H1 (cell line): ENCODE data around the gene MPPED2. TPM values are rescaled to one million over a fixed set of nuclear protein-coding genes. Genes with fewer than 3 reads are reported as not detected.
A peak's percentile ranks its signal among the peaks of the same experiment; 100 is the strongest.

Source experiments
- CTCF ChIA-PET: fragments of 300-600 bp; sonication (Branson Sonifier 250); formaldehyde crosslinking; loops from one replicate; lab custom pipeline; 2021; ENCODE audit not compliant: partially characterized antibody; lab: Charles Lee
- POLR2A ChIA-PET: fragments of 300-600 bp; sonication (Branson Sonifier 250); formaldehyde crosslinking; loops from one replicate; lab custom pipeline; 2021; ENCODE audit warnings: inconsistent platforms; ENCODE audit not compliant: partially characterized antibody; lab: Charles Lee
- DNase-seq, 2 experiments: peaks; one replicate each; pipeline versions ENCODE4 v3.0.0 to v3.0.0-alpha.2; 2010 to 2022; ENCODE audit warnings: low spot score in 2 of 2, low read depth in 1 of 2, mixed read lengths in 1 of 2
- FAIRE-seq: peaks from 2 replicates; lab custom pipeline; 2011; peaks lifted over from hg19 to GRCh38; lab: Jason Lieb, UNC
- H2AFZ ChIP-seq: 2 replicates; pipeline ENCODE4 v1.8.1; 2012; ENCODE audit warnings: low read length, inconsistent platforms
- H2AK5ac ChIP-seq: 2 replicates; pipeline ENCODE4 v1.6.1; 2013; ENCODE audit warnings: low read depth, low read length
- H2BK120ac ChIP-seq: replicated peaks from 2 replicates; pipeline ENCODE3; 2013; ENCODE audit warnings: low read depth, low read length, inconsistent platforms
- H2BK12ac ChIP-seq: 2 replicates; pipeline ENCODE4 v1.6.1; 2013; ENCODE audit warnings: low read depth, low read length
- H2BK15ac ChIP-seq: 2 replicates; pipeline ENCODE4 v1.6.1; 2013; ENCODE audit warnings: low read length
- H2BK20ac ChIP-seq: 2 replicates; pipeline ENCODE4 v1.6.1; 2013; ENCODE audit warnings: low read length
- H2BK5ac ChIP-seq: 2 replicates; pipeline ENCODE4 v1.6.1; 2013; ENCODE audit warnings: low read depth, low read length
- H3K14ac ChIP-seq: 2 replicates; pipeline ENCODE4 v1.6.1; 2013; ENCODE audit warnings: inconsistent platforms; ENCODE audit not compliant: insufficient read length
- H3K18ac ChIP-seq: 2 replicates; pipeline ENCODE4 v1.6.1; 2013; ENCODE audit warnings: low read length; ENCODE audit errors: extremely low read depth
- H3K23ac ChIP-seq: 2 replicates; pipeline ENCODE4 v1.6.1; 2013; ENCODE audit warnings: inconsistent platforms; ENCODE audit not compliant: insufficient read length
- H3K23me2 ChIP-seq: 2 replicates; pipeline ENCODE4 v1.6.1; 2013; ENCODE audit warnings: low read depth, low read length
- H3K27ac ChIP-seq: 2 replicates; pipeline ENCODE4 v1.6.1; 2011; ENCODE audit warnings: low read depth, low read length, inconsistent platforms
- H3K27me3 ChIP-seq, 4 experiments: replicated peaks in 1 of 4; 1 replicate in 1 of 4; 2 replicates in 3 of 4; pipeline versions ENCODE4 v1.6.1 to v1.8.1; 2011 to 2013; ENCODE audit warnings: low read length in 3 of 4, mild to moderate bottlenecking in 3 of 4, inconsistent platforms in 2 of 4, mixed read lengths in 2 of 4, moderate library complexity in 1 of 4; ENCODE audit not compliant: control insufficient read depth in 3 of 4, insufficient read depth in 3 of 4; ENCODE audit errors: extremely low read depth in 1 of 4
- H3K36me3 ChIP-seq, 4 experiments: 2 replicates each; pipeline versions ENCODE4 v1.6.1 to v1.8.1; 2011 to 2013; ENCODE audit warnings: mild to moderate bottlenecking in 4 of 4, low read length in 3 of 4, moderate library complexity in 2 of 4, control low read depth in 1 of 4, inconsistent platforms in 1 of 4; ENCODE audit not compliant: insufficient read depth in 4 of 4, control insufficient read depth in 2 of 4
- H3K4ac ChIP-seq: replicated peaks from 2 replicates; pipeline ENCODE3; 2013; ENCODE audit warnings: low read length, low read depth, mixed read lengths, inconsistent platforms; ENCODE audit not compliant: insufficient read length
- H3K4me1 ChIP-seq, 4 experiments: replicated peaks in 1 of 4; 1 replicate in 1 of 4; 2 replicates in 3 of 4; pipeline versions ENCODE4 v1.6.1 to v1.8.1; 2011 to 2013; ENCODE audit warnings: low read length in 3 of 4, inconsistent platforms in 2 of 4, mixed read lengths in 1 of 4; ENCODE audit not compliant: insufficient read depth in 4 of 4, control insufficient read depth in 3 of 4
- H3K4me2 ChIP-seq, 2 experiments: 2 replicates each; pipeline versions ENCODE4 v1.6.1 to v1.8.1; 2011 to 2013; ENCODE audit warnings: low read depth in 2 of 2, low read length in 2 of 2, control low read depth in 1 of 2, inconsistent platforms in 1 of 2, mild to moderate bottlenecking in 1 of 2; ENCODE audit not compliant: insufficient read depth in 1 of 2
- H3K4me3 ChIP-seq, 4 experiments: fragments of 200-600, 300-600 bp in 1 of 4; sonication (generic), shearing (Covaris generic), sonication (Bioruptor Twin) in 1 of 4; 2 replicates each; pipeline versions ENCODE4 v1.5.1 to v1.8.1; 2011 to 2016; ENCODE audit warnings: low read length in 4 of 4, low read depth in 3 of 4, control low read depth in 2 of 4, inconsistent platforms in 2 of 4, mild to moderate bottlenecking in 2 of 4, mixed read lengths in 1 of 4, moderate library complexity in 1 of 4; ENCODE audit not compliant: insufficient read depth in 2 of 4; ENCODE audit errors: extremely low read depth in 1 of 4
- H3K56ac ChIP-seq: replicated peaks from 2 replicates; pipeline ENCODE3; 2013; ENCODE audit warnings: low read depth, mild to moderate bottlenecking, mixed read lengths, low read length, inconsistent platforms; ENCODE audit not compliant: insufficient read length
- H3K79me1 ChIP-seq: 2 replicates; pipeline ENCODE4 v1.6.1; 2013; ENCODE audit warnings: low read depth, low read length, control low read depth
- H3K79me2 ChIP-seq, 2 experiments: 2 replicates each; pipeline versions ENCODE4 v1.6.1 to v1.8.1; 2012 to 2013; ENCODE audit warnings: low read length in 2 of 2, mild to moderate bottlenecking in 2 of 2, inconsistent platforms in 1 of 2; ENCODE audit not compliant: insufficient read depth in 2 of 2, control insufficient read depth in 1 of 2
- H3K9ac ChIP-seq, 4 experiments: replicated peaks in 1 of 4; 1 replicate in 1 of 4; 2 replicates in 3 of 4; pipeline versions ENCODE4 v1.6.1 to v1.8.1; 2011 to 2013; ENCODE audit warnings: low read depth in 3 of 4, low read length in 3 of 4, control low read depth in 2 of 4, mild to moderate bottlenecking in 2 of 4, moderate library complexity in 2 of 4, inconsistent platforms in 1 of 4; ENCODE audit errors: extremely low read depth in 1 of 4
- H3K9me3 ChIP-seq, 2 experiments: 2 replicates each; pipeline versions ENCODE4 v1.6.1 to v1.8.1; 2012 to 2013; ENCODE audit warnings: mild to moderate bottlenecking in 2 of 2, moderate library complexity in 2 of 2, control low read depth in 1 of 2, inconsistent platforms in 1 of 2, low read depth in 1 of 2, low read length in 1 of 2, mixed read lengths in 1 of 2; ENCODE audit not compliant: insufficient read depth in 2 of 2
- H4K20me1 ChIP-seq, 2 experiments: replicated peaks in 1 of 2; 2 replicates each; pipeline versions ENCODE3 to v1.8.1; 2011 to 2013; ENCODE audit warnings: inconsistent platforms in 2 of 2, low read length in 2 of 2, mild to moderate bottlenecking in 1 of 2; ENCODE audit not compliant: insufficient read depth in 2 of 2, control insufficient read depth in 1 of 2
- H4K5ac ChIP-seq: 2 replicates; pipeline ENCODE4 v1.6.1; 2013; ENCODE audit warnings: low read length, low read depth, mixed read lengths, inconsistent platforms; ENCODE audit not compliant: insufficient read length
- H4K8ac ChIP-seq: 2 replicates; pipeline ENCODE4 v1.8.0; 2013; ENCODE audit warnings: mild to moderate bottlenecking, moderate library complexity, low read length, inconsistent platforms; ENCODE audit not compliant: insufficient read depth; ENCODE audit errors: extremely low read depth
- H4K91ac ChIP-seq: replicated peaks from 2 replicates; pipeline ENCODE3; 2013; ENCODE audit warnings: low read length, mixed read lengths, inconsistent platforms; ENCODE audit not compliant: insufficient read length
- ATF2 ChIP-seq: IDR thresholded peaks from 2 replicates; pipeline ENCODE4 v1.6.1; 2012; ENCODE audit warnings: low read length, inconsistent platforms
- CTCF ChIP-seq, 3 experiments: IDR thresholded peaks; 1 replicate in 2 of 3; 2 replicates in 1 of 3; pipeline versions ENCODE4 v1.5.1 to v1.6.1; 2011; ENCODE audit warnings: low read length in 3 of 3, mild to moderate bottlenecking in 3 of 3, inconsistent platforms in 2 of 3, low read depth in 1 of 3, moderate library complexity in 1 of 3; ENCODE audit not compliant: insufficient read depth in 1 of 3; ENCODE audit errors: control extremely low read depth in 1 of 3
- FOSL1 ChIP-seq: IDR thresholded peaks from 2 replicates; pipeline ENCODE4 v1.6.1; 2011; ENCODE audit warnings: mild to moderate bottlenecking, low read depth, low read length, moderate library complexity; ENCODE audit not compliant: insufficient read depth
- KDM5A ChIP-seq: fragments of 200-600 bp; IDR thresholded peaks from 2 replicates; pipeline ENCODE4 v1.7.1; 2012; ENCODE audit warnings: mild to moderate bottlenecking, low read length, inconsistent platforms, mixed read lengths
- NRF1 ChIP-seq: IDR thresholded peaks from 2 replicates; pipeline ENCODE4 v1.6.1; 2011; ENCODE audit warnings: mild to moderate bottlenecking, low read depth, low read length, improper control_type of control experiment
- RBBP5 ChIP-seq: IDR thresholded peaks from 2 replicates; pipeline ENCODE4 v1.7.1; 2012; ENCODE audit warnings: low read depth, mild to moderate bottlenecking, inconsistent platforms, low read length, moderate library complexity, borderline replicate concordance
- SIN3A ChIP-seq, 2 experiments: IDR thresholded peaks in 1 of 2; conservative IDR thresholded peaks in 1 of 2; 2 replicates each; pipeline ENCODE4 v1.6.1; 2011 to 2012; ENCODE audit warnings: low read length in 2 of 2, improper control_type of control experiment in 1 of 2, low read depth in 1 of 2, mild to moderate bottlenecking in 1 of 2
- SRF ChIP-seq: IDR thresholded peaks from 2 replicates; pipeline ENCODE4 v1.6.1; 2011; ENCODE audit warnings: mild to moderate bottlenecking, low read depth, low read length, moderate library complexity
- TCF12 ChIP-seq: IDR thresholded peaks from 2 replicates; pipeline ENCODE4 v1.6.1; 2011; ENCODE audit warnings: low read depth, mild to moderate bottlenecking, low read length
- WGBS, 2 experiments: shearing (Covaris generic) in 1 of 2; methylation state at CpG; one replicate each; pipeline versions ENCODE4 v1.1.6 to v1.1.7; 2013 to 2015; ENCODE audit warnings: low lambda C conversion rate in 2 of 2, mixed read lengths in 2 of 2, inconsistent platforms in 1 of 2, low coverage in 1 of 2, missing lambda C conversion rate in 1 of 2; ENCODE audit not compliant: insufficient replicate concordance in 2 of 2, insufficient coverage in 1 of 2, insufficient read length in 1 of 2; ENCODE audit errors: extremely low coverage in 1 of 2, missing lambda C conversion rate in 1 of 2; 5-methylcytosine and 5-hydroxymethylcytosine counted together
- polyA plus RNA-seq, 7 experiments: library from polyadenylated mRNA; depleted of rRNA in 3 of 7; stranded (reverse) in 5 of 7; unstranded in 2 of 7; fragments of >200 nt in 5 of 7; fragments of 200-250 nt in 2 of 7; gene quantifications; 1 replicate in 5 of 7; 2 replicates in 1 of 7; 4 replicates in 1 of 7; pipeline versions ENCODE4 v1.2.1 to v1.2.3, GENCODE V29; 2011 to 2013; ENCODE audit warnings: missing spikeins in 2 of 7, mixed read lengths in 2 of 7
- total RNA-seq: library from RNA; stranded (reverse); fragmentation: NEBNext Ultra II Directional; extraction: Animal tissue kit (Norgen Biotek cat#: 25700); gene quantifications from 2 replicates; pipeline ENCODE4 v1.2.1, GENCODE V29; 2021

The MPPED2 gene
- total and polyA plus RNA-seq, 2 of the 8 experiments (the other 6 are each of a cell fraction or from before 2014, with no cell fraction given): 1.3 to 3.5 TPM

GRCh38 chr11:30454111-30454510 lies 132.0 kb downstream of the MPPED2 start:
- Histone ChIP-seq H3K9me3 (no peaks in the 10 kb centered on the region), H3K56ac (no peak overlapping the region), H3K4me3 (no peak overlapping the region), H3K27ac (no peak overlapping the region), H4K5ac (no peak overlapping the region), H3K27me3 (peaks cover 1 to 9% (median 4%) of the 10 kb centered on the region in 4 experiments; a peak in 5 of 7 replicates), H4K20me1 (peaks cover 0 to 1% of the 10 kb centered on the region in 2 experiments), H2BK15ac (no peak overlapping the region), H2AFZ (no peak overlapping the region), H3K23me2 (no peaks in the 10 kb centered on the region), H2AK5ac (no peak overlapping the region), H3K18ac (no peak overlapping the region), H4K8ac (no peak overlapping the region), H3K36me3 (no peaks in the 10 kb centered on the region), H3K14ac (no peak overlapping the region), H2BK5ac (no peak overlapping the region), H3K4ac (no peak overlapping the region), H3K79me1 (no peaks in the 10 kb centered on the region), H2BK120ac (no peak overlapping the region), H3K9ac (no peak overlapping the region), H3K4me1 (peaks cover 8 to 30% (median 27%) of the 10 kb centered on the region in 4 experiments), H3K79me2 (no peaks in the 10 kb centered on the region), H3K23ac (no peak overlapping the region), H4K91ac (no peak overlapping the region), H2BK12ac (no peak overlapping the region), H3K4me2 (peak overlapping the region in 1 of 2 experiments; percentile 36; a peak in 2 of 4 replicates), H2BK20ac (no peak overlapping the region)
- no peak for DNase-seq
- no peak for FAIRE-seq
- POLR2A ChIA-PET: no interaction called here
- 62% methylated on average over 5 of the region's 5 CpGs; no CpG with 5 or more reads in 1 of the 2 experiments for WGBS, 2 experiments
- CTCF ChIA-PET: no interaction called here
- TF ChIP-seq TCF12 (no peak), FOSL1 (no peak), NRF1 (no peak), SIN3A (conservative IDR thresholded peaks at IDR 0.05 in 1 of 2, IDR thresholded peaks at IDR 0.05 in 1 of 2; ENCODE audit: low read depth in 1 of 2, low read length in 2 of 2) (no peak), KDM5A (no peak), ATF2 (no peak), CTCF (IDR thresholded peaks at IDR 0.05; ENCODE audit: control extremely low read depth in 1 of 3, insufficient read depth in 1 of 3, low read depth in 1 of 3, low read length in 3 of 3) (no peak), RBBP5 (no peak), SRF (no peak)
